Body of pancreas (tissue), 4 donors: ENCODE results near the gene TWSG1.

ENCODE experiments used
- CTCF ChIP-seq, 7 experiments: fragments of 450-650 bp in 4 of 7; fragments of 200-600 bp in 3 of 7; sonication (generic) in 3 of 7; IDR thresholded peaks; one replicate each; pipeline ENCODE4 v1.5.1; 2016 to 2019; ENCODE audit warnings: antibody characterized with exemption in 7 of 7
- POLR2A ChIP-seq, 3 donors: fragments of 450-650 bp; IDR thresholded peaks; one replicate each; pipeline ENCODE4 v1.6.1; 2016; ENCODE audit warnings: antibody characterized with exemption in 3 of 3, mild to moderate bottlenecking in 2 of 3

- TF ChIP-seq POLR2A (IDR thresholded peaks at IDR 0.05) (no peak), CTCF (IDR thresholded peaks at IDR 0.05) (no peak)
These were observed 30.0 kb upstream of the TWSG1 start for GRCh38 chr18:9304388-9305070.
